A673 (cell line): ENCODE results near the gene PRICKLE1. TPM values are rescaled to one million over a fixed set of nuclear protein-coding genes. Genes with fewer than 3 reads are reported as not detected.

ENCODE experiments used
- BruUV-seq: library from RNA; stranded (reverse); fragments of 400-500 nt; replicated peaks from 2 replicates; lab custom pipeline; 2021; lab: Mats Ljungman, UMichigan
- CTCF ChIA-PET: fragments of 300-600 bp; sonication (Branson Sonifier 250); formaldehyde crosslinking; loops from one replicate; lab custom pipeline; 2022; ENCODE audit warnings: antibody characterized with exemption; lab: Charles Lee
- POLR2A ChIA-PET: fragments of 300-600 bp; sonication (Branson Sonifier 250); formaldehyde crosslinking; loops from one replicate; lab custom pipeline; 2022; ENCODE audit warnings: antibody characterized with exemption; ENCODE audit not compliant: low non-redundant PET; lab: Charles Lee
- DNase-seq: peaks from one replicate; pipeline ENCODE4 v3.0.0-alpha.2; 2015; ENCODE audit warnings: low spot score
- H3K27ac ChIP-seq: fragments of 200-600 bp; sonication (generic); 2 replicates; pipeline ENCODE4 v1.5.1; 2016; ENCODE audit warnings: mixed run types, low read depth, mild to moderate bottlenecking, mixed read lengths, antibody characterized with exemption, low read length; ENCODE audit not compliant: poor library complexity, severe bottlenecking
- H3K27me3 ChIP-seq: fragments of 200-600 bp; sonication (generic); replicated peaks from 2 replicates; pipeline ENCODE4 v1.6.1; 2017; ENCODE audit warnings: mixed run types, low read depth, mild to moderate bottlenecking, mixed read lengths, antibody characterized with exemption, low read length; ENCODE audit not compliant: insufficient read depth, poor library complexity
- H3K36me3 ChIP-seq: fragments of 200-600 bp; sonication (generic); 2 replicates; pipeline ENCODE4 v1.6.1; 2016; ENCODE audit warnings: mixed run types, mild to moderate bottlenecking, mixed read lengths, antibody characterized with exemption, low read length; ENCODE audit not compliant: insufficient read depth, poor library complexity, severe bottlenecking
- H3K4me1 ChIP-seq: fragments of 200-600 bp; sonication (generic); 2 replicates; pipeline ENCODE4 v1.6.1; 2017; ENCODE audit warnings: mixed run types, mild to moderate bottlenecking, mixed read lengths, antibody characterized with exemption, low read length; ENCODE audit not compliant: insufficient read depth, poor library complexity, severe bottlenecking
- H3K4me3 ChIP-seq: fragments of 200-600 bp; sonication (generic); 2 replicates; pipeline ENCODE4 v1.5.1; 2016; ENCODE audit warnings: low read depth, mixed run types, mild to moderate bottlenecking, mixed read lengths, low read length; ENCODE audit not compliant: poor library complexity, severe bottlenecking
- H3K9me3 ChIP-seq: fragments of 200-600 bp; sonication (generic); 2 replicates; pipeline ENCODE4 v1.6.1; 2016; ENCODE audit warnings: mixed run types, low read depth, mild to moderate bottlenecking, mixed read lengths, antibody characterized with exemption, low read length; ENCODE audit not compliant: poor library complexity, severe bottlenecking
- CTCF ChIP-seq: fragments of 300-800, 200-600 bp; sonication (generic); conservative IDR thresholded peaks from 2 replicates; pipeline ENCODE4 v1.5.1; 2017; ENCODE audit warnings: low read depth, mild to moderate bottlenecking, antibody characterized with exemption, low read length, moderate library complexity, mixed read lengths
- EZH2 ChIP-seq: fragments of 200-600 bp; sonication (generic); IDR thresholded peaks from 2 replicates; pipeline ENCODE4 v1.6.1; 2017; ENCODE audit warnings: borderline replicate concordance, low read depth, mild to moderate bottlenecking, mixed read lengths, antibody characterized with exemption, low read length; ENCODE audit not compliant: poor library complexity, severe bottlenecking
- intact Hi-C: fragments of 100-400 bp; cut with micrococcal nuclease; formaldehyde crosslinking; loops from one replicate; pipeline ENCODE4 v1.10.0; 2022; ENCODE audit not compliant: unreplicated experiment
- total RNA-seq: library from RNA; stranded (reverse); gene quantifications from 2 replicates; pipeline ENCODE4 v1.2.3, GENCODE V29; 2021

PRICKLE1 gene
- total RNA-seq, 1 experiment from 2014 or later, result 1.1 TPM

GRCh38 chr12:42507081-42507480 is 82.5 kb downstream of the PRICKLE1 start:
- no peaks in the 10 kb centered on the region for H3K27me3 ChIP-seq
- POLR2A ChIA-PET, result no interaction called here
- no peak for DNase-seq
- no peaks in the 10 kb centered on the region for H3K36me3 ChIP-seq
- CTCF ChIA-PET, result no interaction called here
- no TSS peak for BruUV-seq
- TF ChIP-seq EZH2, result no peak
- TF ChIP-seq CTCF, result no peak
- no peaks in the 10 kb centered on the region for H3K9me3 ChIP-seq
- H3K4me3 ChIP-seq, result no peak overlapping the region
- H3K4me1 ChIP-seq, result no peaks in the 10 kb centered on the region
- intact Hi-C loops, result no loop called here
- no peak overlapping the region for H3K27ac ChIP-seq

- intact Hi-C loops, result no loop called here
- no peaks in the 10 kb centered on the region for H3K27me3 ChIP-seq
- ChIA-PET POLR2A (no interaction called here), CTCF (no interaction called here)
- H3K9me3 ChIP-seq, result no peaks in the 10 kb centered on the region
- TF ChIP-seq CTCF, result no peak
- TF ChIP-seq EZH2, result no peak
- BruUV-seq, result no TSS peak
- no peaks in the 10 kb centered on the region for H3K36me3 ChIP-seq
- DNase-seq, result peak; percentile 44
- H3K4me3 ChIP-seq, result no peak overlapping the region
- no peaks in the 10 kb centered on the region for H3K4me1 ChIP-seq
- no peak overlapping the region for H3K27ac ChIP-seq
These were observed 85.5 kb downstream of the PRICKLE1 start for GRCh38 chr12:42504049-42504448.

GRCh38 chr12:42502682-42503081 is 86.9 kb downstream of the PRICKLE1 start:
- Histone ChIP-seq H3K4me1 (no peaks in the 10 kb centered on the region), H3K36me3 (no peaks in the 10 kb centered on the region), H3K9me3 (no peaks in the 10 kb centered on the region), H3K27me3 (no peaks in the 10 kb centered on the region), H3K27ac (no peak overlapping the region), H3K4me3 (no peak overlapping the region)
- ChIA-PET CTCF (no interaction called here), POLR2A (interaction anchor here (0.6 kb wide), 1 partner anchor 558 kb away, joined by 3 read pairs; no protein-coding TSS in a partner anchor)
- no peak for DNase-seq
- intact Hi-C loops, result no loop called here
- TF ChIP-seq CTCF, result no peak
- BruUV-seq, result no TSS peak
